ENCODE data around the gene PHOX2A.

DNA sequence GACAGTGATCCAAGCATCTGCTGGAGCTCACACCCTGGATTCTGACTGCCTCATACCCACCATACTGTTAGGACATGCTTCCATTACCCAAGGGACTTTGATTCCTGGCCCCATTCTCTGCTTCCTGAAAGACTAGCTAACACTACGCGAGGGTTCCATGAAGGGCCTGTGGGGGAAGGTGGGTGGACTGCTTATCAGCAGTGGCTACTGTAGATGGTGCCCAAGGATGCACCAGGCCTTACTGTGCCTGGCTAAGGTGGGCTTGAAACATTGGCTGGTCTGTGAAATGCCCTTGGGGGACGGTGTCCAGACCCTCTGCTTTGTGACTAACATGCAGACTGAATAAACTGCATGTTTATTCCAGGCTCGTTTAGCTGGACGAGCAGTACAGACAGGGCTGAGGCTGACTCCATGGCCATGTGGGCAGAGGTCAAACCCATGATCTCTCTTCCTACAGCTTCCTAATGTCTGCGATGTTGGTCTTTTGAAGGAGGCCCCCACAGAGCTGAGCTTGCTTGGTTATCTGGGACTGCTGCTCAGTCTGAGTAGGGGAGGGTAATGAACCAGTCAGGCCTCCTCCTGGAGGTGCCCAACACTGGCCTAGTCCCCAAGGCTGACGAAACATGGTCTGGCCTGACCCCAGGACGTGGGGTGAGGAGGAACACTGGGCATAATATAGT is 48.3 kb upstream of the PHOX2A start:
- TF ChIP-seq, protein P1, sequence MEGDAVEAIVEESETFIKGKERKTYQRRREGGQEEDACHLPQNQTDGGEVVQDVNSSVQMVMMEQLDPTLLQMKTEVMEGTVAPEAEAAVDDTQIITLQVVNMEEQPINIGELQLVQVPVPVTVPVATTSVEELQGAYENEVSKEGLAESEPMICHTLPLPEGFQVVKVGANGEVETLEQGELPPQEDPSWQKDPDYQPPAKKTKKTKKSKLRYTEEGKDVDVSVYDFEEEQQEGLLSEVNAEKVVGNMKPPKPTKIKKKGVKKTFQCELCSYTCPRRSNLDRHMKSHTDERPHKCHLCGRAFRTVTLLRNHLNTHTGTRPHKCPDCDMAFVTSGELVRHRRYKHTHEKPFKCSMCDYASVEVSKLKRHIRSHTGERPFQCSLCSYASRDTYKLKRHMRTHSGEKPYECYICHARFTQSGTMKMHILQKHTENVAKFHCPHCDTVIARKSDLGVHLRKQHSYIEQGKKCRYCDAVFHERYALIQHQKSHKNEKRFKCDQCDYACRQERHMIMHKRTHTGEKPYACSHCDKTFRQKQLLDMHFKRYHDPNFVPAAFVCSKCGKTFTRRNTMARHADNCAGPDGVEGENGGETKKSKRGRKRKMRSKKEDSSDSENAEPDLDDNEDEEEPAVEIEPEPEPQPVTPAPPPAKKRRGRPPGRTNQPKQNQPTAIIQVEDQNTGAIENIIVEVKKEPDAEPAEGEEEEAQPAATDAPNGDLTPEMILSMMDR (IDR thresholded peaks at IDR 0.05; ENCODE audit: insufficient read depth, low read depth, low read length) = no peak
- no peak for TF ChIP-seq EZH2 (IDR thresholded peaks at IDR 0.05; ENCODE audit: insufficient read depth, low read length)
